HEK293 (cell line): ENCODE data around the gene EIF2B2.

Experiments
- CTCF ChIA-PET: fragments of 350-600 bp; formaldehyde crosslinking; extraction: SDS; loops from one replicate; lab custom pipeline; 2021; ENCODE audit warnings: antibody characterized with exemption; lab: Yijun Ruan, JAX
- POLR2A ChIA-PET: fragments of 300-600 bp; formaldehyde crosslinking; extraction: SDS; loops from one replicate; lab custom pipeline; 2020; ENCODE audit warnings: antibody characterized with exemption, inconsistent platforms; lab: Yijun Ruan, JAX
- H3K27ac ChIP-seq: fragments of 200-500 bp; sonication (Bioruptor generic); 2 replicates; pipeline ENCODE4 v1.5.1; 2014; ENCODE audit warnings: low read depth, low read length, control low read depth, inconsistent platforms; ENCODE audit errors: extremely low read depth
- H3K36me3 ChIP-seq, 2 experiments: fragments of 200-500 bp in 1 of 2; sonication (Bioruptor generic) in 1 of 2; 1 replicate in 1 of 2; 2 replicates in 1 of 2; pipeline ENCODE4 v1.5.1; 2014 to 2017; ENCODE audit warnings: inconsistent platforms in 2 of 2, low read length in 2 of 2; ENCODE audit not compliant: control insufficient read depth in 2 of 2, insufficient read depth in 1 of 2
- H3K4me1 ChIP-seq: fragments of 200-500 bp; sonication (Bioruptor generic); 2 replicates; pipeline ENCODE4 v1.5.1; 2014; ENCODE audit warnings: mild to moderate bottlenecking, low read length, inconsistent platforms; ENCODE audit not compliant: control insufficient read depth, insufficient read depth
- H3K4me3 ChIP-seq: 2 replicates; pipeline ENCODE4 v1.5.1; 2011; ENCODE audit warnings: low read depth, mild to moderate bottlenecking, control low read depth, low read length, moderate library complexity
- H3K9me3 ChIP-seq: fragments of 200-500 bp; sonication (Bioruptor generic); 2 replicates; pipeline ENCODE4 v1.5.1; 2014; ENCODE audit warnings: low read depth, low read length, inconsistent platforms; ENCODE audit not compliant: control insufficient read depth, insufficient read depth
- BCL11B ChIP-seq: fragments of 450-650 bp; formaldehyde crosslinking; IDR thresholded peaks from 2 replicates; pipeline ENCODE4 v1.5.1; 2016; ENCODE audit warnings: low read depth, missing biosample characterization, missing genetic modification characterization
- HOXD13 ChIP-seq: sonication (generic); formaldehyde crosslinking; IDR thresholded peaks from 2 replicates; pipeline ENCODE4 v1.8.0; 2022; ENCODE audit warnings: missing genetic modification reagents, borderline replicate concordance
- PRDM1 ChIP-seq: fragments of 450-650 bp; formaldehyde crosslinking; IDR thresholded peaks from 2 replicates; pipeline ENCODE4; 2016; ENCODE audit warnings: missing biosample characterization, missing genetic modification characterization
- REST ChIP-seq: fragments of 450-650 bp; formaldehyde crosslinking; IDR thresholded peaks from 2 replicates; pipeline ENCODE4 v1.5.1; 2016; ENCODE audit warnings: missing biosample characterization, missing genetic modification characterization
- SETDB1 ChIP-seq: IDR thresholded peaks from one replicate; pipeline ENCODE4 v1.6.1; 2017; ENCODE audit warnings: mild to moderate bottlenecking, low read length, moderate library complexity, mixed read lengths; ENCODE audit not compliant: insufficient read length
- ZBTB10 ChIP-seq: fragments of 450-650 bp; formaldehyde crosslinking; IDR thresholded peaks from 2 replicates; pipeline ENCODE4 v1.5.1; 2016; ENCODE audit warnings: missing biosample characterization, missing genetic modification characterization
- ZBTB17 ChIP-seq: fragments of 450-650 bp; formaldehyde crosslinking; IDR thresholded peaks from 2 replicates; pipeline ENCODE4 v1.5.1; 2016; ENCODE audit warnings: missing biosample characterization, missing genetic modification characterization
- ZBTB26 ChIP-seq: fragments of 450-650 bp; formaldehyde crosslinking; optimal IDR thresholded peaks from 2 replicates; pipeline ENCODE3; 2016; ENCODE audit warnings: missing biosample characterization, mild to moderate bottlenecking, missing genetic modification characterization
- ZFP69B ChIP-seq: fragments of 450-650 bp; formaldehyde crosslinking; IDR thresholded peaks from 2 replicates; pipeline ENCODE4 v1.5.1; 2016; ENCODE audit warnings: missing biosample characterization, missing genetic modification characterization
- ZNF10 ChIP-seq: fragments of 450-650 bp; formaldehyde crosslinking; IDR thresholded peaks from 2 replicates; pipeline ENCODE4 v1.5.1; 2017; ENCODE audit warnings: missing biosample characterization, missing genetic modification characterization
- ZNF132 ChIP-seq: fragments of 450-650 bp; formaldehyde crosslinking; IDR thresholded peaks from 2 replicates; pipeline ENCODE4 v1.5.1; 2017; ENCODE audit warnings: missing biosample characterization, missing genetic modification characterization, borderline replicate concordance
- ZNF155 ChIP-seq: fragments of 450-650 bp; formaldehyde crosslinking; IDR thresholded peaks from 2 replicates; pipeline ENCODE4 v1.5.1; 2016; ENCODE audit warnings: missing biosample characterization, missing genetic modification characterization
- ZNF2 ChIP-seq: fragments of 450-650 bp; formaldehyde crosslinking; IDR thresholded peaks from 2 replicates; pipeline ENCODE4 v1.5.1; 2016; ENCODE audit warnings: missing biosample characterization, missing genetic modification characterization
- ZNF214 ChIP-seq: fragments of 450-650 bp; formaldehyde crosslinking; IDR thresholded peaks from 2 replicates; pipeline ENCODE4 v1.5.1; 2017; ENCODE audit warnings: missing biosample characterization, mild to moderate bottlenecking, missing genetic modification characterization, borderline replicate concordance
- ZNF239 ChIP-seq: fragments of 450-650 bp; formaldehyde crosslinking; IDR thresholded peaks from 2 replicates; pipeline ENCODE4 v1.5.1; 2016; ENCODE audit warnings: missing biosample characterization, missing genetic modification characterization
- ZNF280C ChIP-seq: fragments of 450-650 bp; formaldehyde crosslinking; IDR thresholded peaks from 2 replicates; pipeline ENCODE4 v1.5.1; 2016; ENCODE audit warnings: missing biosample characterization, missing genetic modification characterization
- ZNF292 ChIP-seq: fragments of 450-650 bp; formaldehyde crosslinking; IDR thresholded peaks from 2 replicates; pipeline ENCODE4 v1.5.1; 2016; ENCODE audit warnings: low read depth, missing biosample characterization, missing genetic modification characterization, borderline replicate concordance
- ZNF324 ChIP-seq: fragments of 450-650 bp; formaldehyde crosslinking; IDR thresholded peaks from 2 replicates; pipeline ENCODE4 v1.5.1; 2016; ENCODE audit warnings: missing biosample characterization, missing genetic modification characterization
- ZNF341 ChIP-seq: fragments of 450-650 bp; formaldehyde crosslinking; IDR thresholded peaks from 2 replicates; pipeline ENCODE4; 2016; ENCODE audit warnings: low read depth, missing biosample characterization, missing genetic modification characterization
- ZNF394 ChIP-seq: fragments of 450-650 bp; formaldehyde crosslinking; IDR thresholded peaks from 2 replicates; pipeline ENCODE4 v1.5.1; 2016; ENCODE audit warnings: missing biosample characterization, missing genetic modification characterization, mild to moderate bottlenecking, moderate library complexity, borderline replicate concordance
- ZNF48 ChIP-seq: fragments of 450-650 bp; formaldehyde crosslinking; IDR thresholded peaks from 2 replicates; pipeline ENCODE4 v1.5.1; 2016; ENCODE audit warnings: missing biosample characterization, missing genetic modification characterization
- ZNF561 ChIP-seq: fragments of 450-650 bp; IDR thresholded peaks from 2 replicates; pipeline ENCODE4 v1.5.1; 2018; ENCODE audit warnings: missing biosample characterization, missing genetic modification characterization, borderline replicate concordance
- ZNF626 ChIP-seq: fragments of 450-650 bp; sonication (Bioruptor Pico); formaldehyde crosslinking; IDR thresholded peaks from 2 replicates; pipeline ENCODE4 v1.5.1; 2018; ENCODE audit warnings: missing biosample characterization, missing genetic modification characterization, inconsistent platforms
- ZNF843 ChIP-seq: fragments of 450-650 bp; formaldehyde crosslinking; IDR thresholded peaks from 2 replicates; pipeline ENCODE4 v1.5.1; 2016; ENCODE audit warnings: missing biosample characterization, missing genetic modification characterization
- ZSCAN18 ChIP-seq: fragments of 450-650 bp; formaldehyde crosslinking; IDR thresholded peaks from 2 replicates; pipeline ENCODE4 v1.5.1; 2016; ENCODE audit warnings: missing biosample characterization, missing genetic modification characterization

Gene EIF2B2

GRCh38 chr14:74962493-74962892 lies 40.2 kb upstream of the EIF2B2 start:
- POLR2A ChIA-PET: no interaction called here
- Histone ChIP-seq H3K9me3 (no peaks in the 10 kb centered on the region), H3K27ac (no peak overlapping the region), H3K4me3 (no peak overlapping the region), H3K4me1 (no peaks in the 10 kb centered on the region), H3K36me3 (no peaks in the 10 kb centered on the region)
- TF ChIP-seq ZNF324 (tag by site-specific recombination) (no peak), ZNF394 (tag by site-specific recombination) (no peak), ZNF155 (no peak), PRDM1 (no peak), ZNF10 (tag by site-specific recombination) (no peak), ZBTB10 (tag by site-specific recombination) (no peak), ZBTB26 (tag by site-specific recombination) (no peak), ZNF2 (no peak), BCL11B (tag by site-specific recombination) (no peak), ZNF48 (tag by site-specific recombination) (no peak), ZNF626 (tag by site-specific recombination) (no peak), ZNF292 (tag by site-specific recombination) (no peak), ZSCAN18 (tag by site-specific recombination) (no peak), ZNF280C (tag by site-specific recombination) (no peak), ZFP69B (tag by site-specific recombination) (no peak), ZBTB17 (tag by site-specific recombination) (no peak), ZNF341 (tag by site-specific recombination) (no peak)
- CTCF ChIA-PET: interaction anchor here (0.9 kb wide), 1 partner anchor 9 kb away, joined by 3 read pairs; no protein-coding TSS in a partner anchor

GRCh38 chr14:74963178-74963704 lies 39.5 kb upstream of the EIF2B2 start:
- Histone ChIP-seq H3K4me3 (no peak overlapping the region), H3K36me3 (no peaks in the 10 kb centered on the region), H3K27ac (no peak overlapping the region), H3K4me1 (no peaks in the 10 kb centered on the region), H3K9me3 (no peaks in the 10 kb centered on the region)
- POLR2A ChIA-PET: no interaction called here
- CTCF ChIA-PET: interaction anchor here (0.6 to 1.4 kb wide), 2 partner anchors 12 to 137 kb away, joined by 3 to 4 read pairs; no protein-coding TSS in a partner anchor
- TF ChIP-seq ZNF561 (tag by site-specific recombination) (no peak), ZNF843 (tag by site-specific recombination) (no peak), HOXD13 (no peak), REST (tag by site-specific recombination) (no peak), SETDB1 (no peak), ZNF214 (no peak), ZNF132 (tag by site-specific recombination) (no peak), ZNF239 (no peak)
